ENCODE measurements around the gene CNNM2.

Gene CNNM2

DNA sequence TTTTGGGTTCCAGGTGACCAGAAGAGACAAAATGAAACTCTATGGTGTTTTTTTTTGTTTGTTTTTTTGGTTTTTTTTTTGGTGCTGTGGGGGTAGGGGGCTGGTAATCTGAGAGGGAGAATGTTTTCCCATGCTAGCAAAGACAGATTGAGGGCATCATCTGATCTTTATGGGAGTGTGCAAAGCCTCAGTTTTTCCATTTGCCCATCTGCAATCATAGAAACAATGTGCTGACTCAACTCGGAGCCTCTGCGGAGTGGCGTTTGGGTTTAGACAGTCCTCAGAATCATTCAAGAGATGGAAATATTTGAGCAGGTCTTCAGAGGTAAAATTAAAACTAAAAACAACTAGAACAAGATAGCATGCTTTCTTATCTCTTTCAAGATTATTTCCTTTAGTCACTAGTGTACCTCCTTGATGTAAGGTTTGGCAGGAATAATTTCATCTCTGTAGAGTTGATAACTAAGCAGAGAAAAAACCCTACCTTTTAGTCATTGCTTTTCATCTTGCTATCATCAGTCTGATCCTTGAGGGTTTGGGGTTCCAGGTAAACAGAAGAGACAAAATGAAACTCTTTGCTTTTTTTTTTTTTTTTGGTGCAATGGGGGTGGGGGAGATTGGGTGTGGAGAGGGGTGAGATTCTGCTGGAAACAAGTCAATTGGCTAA is 18.0 kb downstream of the CNNM2 start:
- no peak for DNase-seq (ENCODE audit: low read depth)
- no peak overlapping the region for H3K4me3 ChIP-seq (ENCODE audit: low read depth, low read length)
- TF ChIP-seq, protein P1, sequence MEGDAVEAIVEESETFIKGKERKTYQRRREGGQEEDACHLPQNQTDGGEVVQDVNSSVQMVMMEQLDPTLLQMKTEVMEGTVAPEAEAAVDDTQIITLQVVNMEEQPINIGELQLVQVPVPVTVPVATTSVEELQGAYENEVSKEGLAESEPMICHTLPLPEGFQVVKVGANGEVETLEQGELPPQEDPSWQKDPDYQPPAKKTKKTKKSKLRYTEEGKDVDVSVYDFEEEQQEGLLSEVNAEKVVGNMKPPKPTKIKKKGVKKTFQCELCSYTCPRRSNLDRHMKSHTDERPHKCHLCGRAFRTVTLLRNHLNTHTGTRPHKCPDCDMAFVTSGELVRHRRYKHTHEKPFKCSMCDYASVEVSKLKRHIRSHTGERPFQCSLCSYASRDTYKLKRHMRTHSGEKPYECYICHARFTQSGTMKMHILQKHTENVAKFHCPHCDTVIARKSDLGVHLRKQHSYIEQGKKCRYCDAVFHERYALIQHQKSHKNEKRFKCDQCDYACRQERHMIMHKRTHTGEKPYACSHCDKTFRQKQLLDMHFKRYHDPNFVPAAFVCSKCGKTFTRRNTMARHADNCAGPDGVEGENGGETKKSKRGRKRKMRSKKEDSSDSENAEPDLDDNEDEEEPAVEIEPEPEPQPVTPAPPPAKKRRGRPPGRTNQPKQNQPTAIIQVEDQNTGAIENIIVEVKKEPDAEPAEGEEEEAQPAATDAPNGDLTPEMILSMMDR (IDR thresholded peaks at IDR 0.05; ENCODE audit: low read depth, low read length, missing control alignments) = no peak

DNA sequence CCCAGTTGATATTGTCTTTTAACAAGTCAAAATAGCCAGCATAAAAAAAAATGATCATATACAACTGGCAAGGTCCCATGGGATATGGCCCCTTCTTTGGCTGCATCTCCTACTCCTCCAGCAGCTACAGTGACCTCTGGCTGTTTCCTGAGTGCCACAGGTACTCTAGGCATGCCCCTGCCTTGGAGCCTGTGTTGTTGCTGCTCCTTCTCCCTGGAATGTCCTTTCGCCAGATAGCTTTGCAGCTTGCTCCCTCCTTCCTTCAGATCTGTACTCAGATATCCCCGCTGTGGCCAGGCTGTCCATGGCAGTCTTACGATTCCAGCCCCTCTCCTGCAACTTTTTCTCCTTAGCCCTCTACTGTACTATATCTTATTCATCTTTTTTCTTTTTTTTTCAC is 23.3 kb downstream of the CNNM2 start:
- no peak for DNase-seq (ENCODE audit: low read depth)
- TF ChIP-seq, protein P1 (IDR thresholded peaks at IDR 0.05; ENCODE audit: low read depth, low read length, missing control alignments) = no peak
- no peak overlapping the region for H3K4me3 ChIP-seq (ENCODE audit: low read depth, low read length)

DNA sequence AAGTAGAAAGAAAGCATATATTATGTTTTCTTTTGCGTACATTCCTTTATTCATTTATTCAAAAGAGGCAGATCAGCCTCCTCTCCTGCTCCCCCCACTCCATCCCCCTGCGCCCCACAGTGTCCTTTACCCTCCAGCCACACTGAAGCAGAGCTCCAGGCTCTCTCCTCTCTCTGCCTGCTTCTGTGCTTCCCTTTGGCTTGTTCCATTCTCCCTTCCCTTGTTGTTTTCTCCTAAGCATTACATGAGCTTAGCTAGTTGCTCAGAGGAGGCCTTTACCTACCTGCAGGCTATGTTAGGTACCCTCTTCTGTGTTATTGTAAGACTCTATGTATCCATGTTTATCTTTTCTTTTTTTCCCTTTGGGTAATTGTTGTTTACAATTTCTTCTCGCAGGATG is 27.4 kb downstream of the CNNM2 start:
- TF ChIP-seq, protein P1 (IDR thresholded peaks at IDR 0.05; ENCODE audit: low read depth, low read length, missing control alignments) = no peak
- H3K4me3 ChIP-seq (ENCODE audit: low read depth, low read length) = no peak overlapping the region
- DNase-seq (ENCODE audit: low read depth) = no peak

DNA sequence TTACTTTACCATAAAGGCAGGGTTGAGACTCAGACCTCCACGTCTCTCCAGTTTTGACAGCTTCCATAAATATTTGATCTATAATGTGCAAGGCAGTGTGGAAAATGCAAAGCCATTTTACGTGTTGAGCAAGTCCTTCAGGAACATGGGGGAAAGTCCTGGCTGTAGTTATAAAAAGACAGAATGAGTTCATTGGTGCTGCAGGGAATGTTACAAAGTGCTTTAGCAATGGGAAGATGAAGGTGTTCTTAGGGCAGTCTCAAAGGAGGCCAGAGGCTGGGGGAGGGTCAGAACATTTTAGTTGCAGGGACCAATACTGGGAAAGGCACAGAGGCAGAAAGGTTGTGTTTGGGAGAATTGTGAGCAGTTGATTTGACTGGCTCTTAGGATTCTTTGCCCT is 27.9 kb downstream of the CNNM2 start:
- no peak overlapping the region for H3K4me3 ChIP-seq (ENCODE audit: low read depth, low read length)
- DNase-seq (ENCODE audit: low read depth) = no peak
- TF ChIP-seq, protein P1 (IDR thresholded peaks at IDR 0.05; ENCODE audit: low read depth, low read length, missing control alignments) = no peak

DNA sequence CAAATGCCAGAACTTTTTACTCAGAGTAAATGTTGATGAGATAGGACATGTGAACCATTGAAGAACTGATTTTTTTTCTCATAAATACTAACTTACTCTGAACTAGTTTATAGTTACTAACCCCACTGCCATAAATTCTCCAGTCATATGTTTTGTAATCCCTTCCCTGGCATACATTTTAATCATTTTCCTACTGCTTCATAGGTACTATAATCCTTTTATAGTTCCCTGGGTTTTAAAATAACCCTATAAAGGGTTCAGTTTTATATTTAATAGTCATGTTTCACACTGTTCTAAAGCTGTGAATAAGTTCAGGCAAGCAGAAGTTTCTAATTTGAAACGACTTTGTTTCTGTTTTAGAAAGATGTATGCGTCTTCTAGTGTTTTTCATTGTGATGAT is 28.9 kb downstream of the CNNM2 start:
- TF ChIP-seq, protein P1 (IDR thresholded peaks at IDR 0.05; ENCODE audit: low read depth, low read length, missing control alignments) = no peak
- no peak overlapping the region for H3K4me3 ChIP-seq (ENCODE audit: low read depth, low read length)
- no peak for DNase-seq (ENCODE audit: low read depth)

DNA sequence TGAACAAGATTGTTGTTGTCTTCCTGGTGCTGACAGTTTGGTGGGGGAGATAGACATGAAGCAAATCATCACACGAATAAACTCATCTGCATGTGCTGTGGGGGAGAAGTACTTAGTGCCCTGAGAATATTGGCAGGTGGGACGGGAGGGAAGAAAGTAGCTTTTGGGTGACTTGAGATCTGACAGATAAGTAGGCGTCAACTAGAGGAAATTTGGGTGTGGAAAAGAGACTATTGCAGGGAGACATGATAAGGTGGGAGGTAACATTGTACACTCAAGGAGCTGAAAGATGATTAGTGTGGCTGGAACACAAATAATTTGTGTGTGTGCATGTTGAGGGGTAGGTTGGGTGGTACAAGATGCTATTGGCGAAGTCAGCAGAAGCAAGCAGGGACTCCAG is 30.1 kb downstream of the CNNM2 start:
- H3K4me3 ChIP-seq (ENCODE audit: low read depth, low read length) = no peak overlapping the region
- TF ChIP-seq, protein P1 (IDR thresholded peaks at IDR 0.05; ENCODE audit: low read depth, low read length, missing control alignments) = no peak
- no peak for DNase-seq (ENCODE audit: low read depth)

DNA sequence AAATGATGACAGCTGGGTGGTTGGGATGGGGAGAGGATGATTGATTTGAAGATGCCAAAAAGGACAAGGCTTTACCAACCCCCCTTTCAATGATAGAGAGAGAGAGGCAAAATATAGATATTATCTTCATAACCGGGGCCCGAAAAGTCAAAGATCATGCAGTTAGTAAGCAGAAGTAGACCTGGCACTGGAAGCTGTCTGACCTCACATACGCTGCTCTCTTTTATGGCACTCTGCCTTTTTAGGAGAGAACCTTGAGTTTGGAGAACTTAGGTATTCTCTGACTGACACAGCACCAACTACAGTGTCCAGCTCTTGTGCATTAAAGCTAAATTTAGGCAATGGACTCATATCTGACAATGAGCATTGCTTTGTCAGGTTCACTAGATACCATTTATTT is 30.7 kb downstream of the CNNM2 start:
- TF ChIP-seq, protein P1 (IDR thresholded peaks at IDR 0.05; ENCODE audit: low read depth, low read length, missing control alignments) = no peak

More for the DNA sequence above, 30.7 kb downstream of the CNNM2 start:
- no peak for DNase-seq (ENCODE audit: low read depth)
- H3K4me3 ChIP-seq (ENCODE audit: low read depth, low read length) = no peak overlapping the region

All from GM12864 (cell line).